GM12864 (cell line): Measurements from ENCODE around the gene SIRPA.

ENCODE experiments used
- DNase-seq: peaks from one replicate; pipeline ENCODE4 v3.0.0-alpha.2; 2011; ENCODE audit warnings: low read depth
- H3K4me3 ChIP-seq: 2 replicates; pipeline ENCODE4 v1.5.1; 2011; ENCODE audit warnings: mild to moderate bottlenecking, low read depth, low read length, control low read depth
- TF ChIP-seq, protein P1 (sequence below): IDR thresholded peaks from 2 replicates; pipeline ENCODE4 v1.5.1; 2011; ENCODE audit warnings: low read depth, mild to moderate bottlenecking, moderate library complexity, low read length, control low read depth, inconsistent platforms; ENCODE audit errors: missing control alignments

Gene SIRPA

GRCh38 chr20:1951436-1952115, 56.4 kb downstream of the SIRPA start:
- H3K4me3 ChIP-seq: no peak overlapping the region
- no peak for DNase-seq
- TF ChIP-seq, protein P1, sequence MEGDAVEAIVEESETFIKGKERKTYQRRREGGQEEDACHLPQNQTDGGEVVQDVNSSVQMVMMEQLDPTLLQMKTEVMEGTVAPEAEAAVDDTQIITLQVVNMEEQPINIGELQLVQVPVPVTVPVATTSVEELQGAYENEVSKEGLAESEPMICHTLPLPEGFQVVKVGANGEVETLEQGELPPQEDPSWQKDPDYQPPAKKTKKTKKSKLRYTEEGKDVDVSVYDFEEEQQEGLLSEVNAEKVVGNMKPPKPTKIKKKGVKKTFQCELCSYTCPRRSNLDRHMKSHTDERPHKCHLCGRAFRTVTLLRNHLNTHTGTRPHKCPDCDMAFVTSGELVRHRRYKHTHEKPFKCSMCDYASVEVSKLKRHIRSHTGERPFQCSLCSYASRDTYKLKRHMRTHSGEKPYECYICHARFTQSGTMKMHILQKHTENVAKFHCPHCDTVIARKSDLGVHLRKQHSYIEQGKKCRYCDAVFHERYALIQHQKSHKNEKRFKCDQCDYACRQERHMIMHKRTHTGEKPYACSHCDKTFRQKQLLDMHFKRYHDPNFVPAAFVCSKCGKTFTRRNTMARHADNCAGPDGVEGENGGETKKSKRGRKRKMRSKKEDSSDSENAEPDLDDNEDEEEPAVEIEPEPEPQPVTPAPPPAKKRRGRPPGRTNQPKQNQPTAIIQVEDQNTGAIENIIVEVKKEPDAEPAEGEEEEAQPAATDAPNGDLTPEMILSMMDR: no peak

GRCh38 chr20:1952737-1953530, 57.7 kb downstream of the SIRPA start:
- TF ChIP-seq, protein P1: no peak
- DNase-seq: no peak

DNA sequence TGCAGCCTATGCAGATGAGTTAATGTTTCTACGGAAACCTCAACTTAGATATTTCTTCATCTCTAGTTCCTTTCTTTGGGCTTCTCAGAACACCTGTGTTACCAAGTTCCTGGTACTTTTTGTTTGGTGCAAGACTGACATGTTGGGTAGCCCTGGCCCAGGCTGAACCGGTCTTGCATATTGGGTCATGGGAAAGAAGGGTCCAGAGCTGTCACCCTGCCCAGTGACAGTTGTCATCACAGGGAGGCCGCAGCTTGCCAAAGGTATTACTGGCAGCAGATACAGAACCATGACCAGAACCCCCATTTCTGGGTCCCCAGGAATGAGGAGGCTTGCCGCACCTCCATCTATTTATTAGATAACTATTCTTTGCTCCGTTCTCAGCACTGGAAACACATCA, 58.4 kb downstream of the SIRPA start:
- TF ChIP-seq, protein P1: no peak
- no peak for DNase-seq
- no peak overlapping the region for H3K4me3 ChIP-seq

More at GRCh38 chr20:1952737-1953530, 57.7 kb downstream of the SIRPA start:
- no peak overlapping the region for H3K4me3 ChIP-seq

- H3K4me3 ChIP-seq: no peak overlapping the region
- TF ChIP-seq, protein P1: no peak
- DNase-seq: no peak
Observed at GRCh38 chr20:1955217-1955616, 60.0 kb downstream of the SIRPA start.

DNA sequence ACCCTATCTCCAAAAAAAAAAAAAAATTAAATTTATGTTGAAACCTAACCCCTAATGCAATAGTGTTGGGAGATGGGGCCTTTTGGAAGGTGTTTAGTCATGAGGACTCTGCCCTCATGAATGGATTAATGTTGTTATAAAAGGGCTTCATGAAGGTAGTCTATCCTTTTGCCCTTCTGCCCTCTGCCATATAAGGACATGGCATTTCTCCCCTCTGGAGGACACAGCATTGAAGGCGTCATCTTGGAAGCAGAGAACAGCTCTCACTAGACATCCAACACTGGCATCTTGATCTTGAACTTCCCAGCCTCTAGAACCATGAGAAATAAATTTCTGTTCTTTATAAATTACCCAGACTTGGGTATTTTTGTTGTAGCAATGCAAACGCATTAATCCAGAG, 63.2 kb downstream of the SIRPA start:
- DNase-seq: no peak
- H3K4me3 ChIP-seq: no peak overlapping the region
- TF ChIP-seq, protein P1: no peak

GRCh38 chr20:1959156-1959555, 63.9 kb downstream of the SIRPA start:
- no peak for DNase-seq
- H3K4me3 ChIP-seq: no peak overlapping the region
- TF ChIP-seq, protein P1: no peak

- no peak overlapping the region for H3K4me3 ChIP-seq
- TF ChIP-seq, protein P1: no peak
- no peak for DNase-seq
Observed at GRCh38 chr20:1961374-1961773, 66.2 kb downstream of the SIRPA start.
